ENCODE data around the gene SLC32A1.

DNA sequence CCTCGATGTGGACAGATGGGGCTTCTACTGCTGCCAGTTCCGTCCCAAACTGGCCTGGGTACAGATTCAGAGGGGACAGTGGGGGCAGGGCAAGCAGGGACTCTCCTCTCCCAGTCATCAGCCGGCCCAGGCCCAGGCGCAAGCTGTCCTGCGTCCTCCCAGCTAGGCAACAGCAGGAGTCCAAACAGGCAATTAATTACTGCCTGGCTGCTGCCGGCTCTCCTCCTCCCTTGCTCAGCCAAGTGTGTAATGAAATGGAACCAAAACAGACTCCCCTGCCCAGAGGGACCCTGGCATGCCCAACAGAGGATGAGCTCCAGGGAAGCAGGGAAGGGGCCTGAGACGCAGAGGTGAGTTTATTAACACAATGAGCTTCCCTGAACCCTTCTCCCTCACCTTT lies 17.8 kb upstream of the SLC32A1 start:
- TF ChIP-seq, protein P1, sequence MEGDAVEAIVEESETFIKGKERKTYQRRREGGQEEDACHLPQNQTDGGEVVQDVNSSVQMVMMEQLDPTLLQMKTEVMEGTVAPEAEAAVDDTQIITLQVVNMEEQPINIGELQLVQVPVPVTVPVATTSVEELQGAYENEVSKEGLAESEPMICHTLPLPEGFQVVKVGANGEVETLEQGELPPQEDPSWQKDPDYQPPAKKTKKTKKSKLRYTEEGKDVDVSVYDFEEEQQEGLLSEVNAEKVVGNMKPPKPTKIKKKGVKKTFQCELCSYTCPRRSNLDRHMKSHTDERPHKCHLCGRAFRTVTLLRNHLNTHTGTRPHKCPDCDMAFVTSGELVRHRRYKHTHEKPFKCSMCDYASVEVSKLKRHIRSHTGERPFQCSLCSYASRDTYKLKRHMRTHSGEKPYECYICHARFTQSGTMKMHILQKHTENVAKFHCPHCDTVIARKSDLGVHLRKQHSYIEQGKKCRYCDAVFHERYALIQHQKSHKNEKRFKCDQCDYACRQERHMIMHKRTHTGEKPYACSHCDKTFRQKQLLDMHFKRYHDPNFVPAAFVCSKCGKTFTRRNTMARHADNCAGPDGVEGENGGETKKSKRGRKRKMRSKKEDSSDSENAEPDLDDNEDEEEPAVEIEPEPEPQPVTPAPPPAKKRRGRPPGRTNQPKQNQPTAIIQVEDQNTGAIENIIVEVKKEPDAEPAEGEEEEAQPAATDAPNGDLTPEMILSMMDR (IDR thresholded peaks at IDR 0.05 in 8 of 11, conservative IDR thresholded peaks at IDR 0.05 in 3 of 11): no peak
- TF ChIP-seq POLR2AphosphoS5 (IDR thresholded peaks at IDR 0.05): no peak

Measured in spleen (tissue), 7 donors.